Lung microvascular endothelial cell (primary cell): ENCODE measurements around the gene MEGF9. TPM values are rescaled to one million over a fixed set of nuclear protein-coding genes. Genes with fewer than 3 reads are reported as not detected.
"Not testable (repeated sequence)": the region's sequence is repeated elsewhere in the genome, so short reads cannot be mapped to it uniquely, and the experiment has no call there.

Source experiments
- DNase-seq, 2 donors: peaks; one replicate each; pipeline versions ENCODE4 v3.0.0 to v3.0.0-alpha.2; 2010; ENCODE audit warnings: low read depth in 2 of 2
- total RNA-seq: library from RNA; depleted of rRNA; stranded (reverse); fragments of >200 nt; gene quantifications from 2 replicates; pipeline ENCODE4 v1.2.1, GENCODE V29; 2014

Gene MEGF9
- 4.8 and 5.4 TPM in 2 replicates for total RNA-seq

DNA sequence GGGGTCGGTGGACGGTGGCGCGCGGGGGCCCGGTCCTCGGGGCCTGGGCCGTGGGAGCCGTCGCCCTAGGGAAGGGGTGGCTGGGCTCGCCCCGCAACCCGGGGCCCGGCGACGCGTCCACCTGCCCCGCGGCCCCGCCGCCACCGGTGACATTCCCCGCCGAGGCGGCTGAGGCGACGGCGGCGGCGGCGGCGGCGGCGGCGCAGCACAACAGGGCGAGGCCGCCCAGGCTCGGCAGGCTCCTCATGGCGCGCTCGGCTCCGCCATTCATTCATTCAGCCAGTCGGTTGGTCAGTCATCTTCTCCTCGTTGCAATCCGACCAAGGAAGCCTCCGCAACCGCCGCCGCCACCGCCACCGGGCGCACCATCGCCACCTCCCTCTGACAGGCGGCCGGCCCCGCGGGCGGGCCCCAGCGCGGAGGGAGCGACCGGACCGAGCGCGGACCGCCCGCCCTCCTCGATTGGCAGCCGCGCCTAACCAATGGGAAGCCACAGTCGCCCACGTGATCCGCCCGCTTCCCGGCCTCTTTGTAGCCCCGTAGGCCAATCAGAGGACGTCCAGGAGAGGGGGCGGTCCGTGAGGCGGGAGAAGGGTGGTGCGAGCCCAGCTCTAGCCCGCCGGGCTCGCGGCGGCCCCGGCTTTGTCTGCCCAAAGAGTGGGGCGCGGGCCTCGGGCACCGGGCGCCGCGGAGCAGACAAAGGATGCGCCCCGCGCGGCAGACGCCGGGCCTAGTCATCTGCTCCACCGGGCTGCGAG is at the start of gene MEGF9:
Gene MEGF9 (minus strand): TSS at position 383 of the 758 bp plus-strand sequence. CDS start 112 bp downstream, at position 271.
- DNase-seq: peak; percentile 98 to 99

DNA sequence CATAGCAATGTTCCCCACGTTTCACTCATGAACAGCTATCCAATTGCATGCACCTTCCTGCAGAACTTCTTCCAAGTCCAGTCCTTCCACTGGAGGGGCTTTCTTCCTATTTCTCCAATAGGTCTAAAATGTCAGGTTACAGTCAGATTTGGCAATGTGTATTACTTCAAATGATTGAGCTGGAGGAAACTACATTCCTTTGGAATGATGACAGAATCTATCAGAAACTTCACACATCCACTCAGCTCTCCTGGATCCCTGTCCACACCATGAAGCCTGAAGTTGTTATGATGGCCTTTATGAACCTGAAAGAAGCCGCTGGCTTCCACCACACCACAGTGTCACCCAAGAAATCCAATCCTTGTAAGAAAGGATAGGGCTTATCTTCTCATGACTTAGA is 46.7 kb upstream of the MEGF9 start:
- DNase-seq: no peak

DNA sequence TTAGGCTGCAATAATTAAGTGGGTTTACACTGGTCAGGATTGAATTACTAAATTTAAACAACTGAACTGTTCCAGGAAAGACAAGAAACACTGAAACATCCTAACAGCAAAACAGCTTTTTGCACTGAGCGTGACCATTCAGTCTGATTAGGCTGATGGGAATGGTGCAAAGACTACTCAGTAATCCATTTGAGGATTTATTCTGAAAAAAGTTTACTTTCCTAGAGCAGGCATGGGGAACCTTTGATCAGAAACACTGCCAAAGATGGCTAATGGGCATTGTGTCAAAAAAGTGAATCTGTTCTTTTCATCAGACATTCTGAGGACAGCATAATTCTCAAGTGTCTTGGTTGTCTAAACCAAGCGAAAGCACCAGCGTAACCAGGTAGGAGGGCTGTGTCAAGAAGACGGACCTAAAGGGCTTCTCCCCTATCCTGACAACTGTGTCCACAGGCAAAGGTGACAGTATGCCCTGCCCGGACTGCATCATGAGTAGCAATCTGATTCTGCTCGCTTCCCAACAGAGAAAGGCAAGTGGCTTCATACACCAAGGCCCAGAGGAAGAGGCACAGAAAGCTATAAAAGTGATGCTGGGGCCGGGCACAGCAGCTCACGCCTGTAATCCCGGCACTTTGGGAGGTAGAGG is 45.6 kb upstream of the MEGF9 start:
- no peak for DNase-seq

DNA sequence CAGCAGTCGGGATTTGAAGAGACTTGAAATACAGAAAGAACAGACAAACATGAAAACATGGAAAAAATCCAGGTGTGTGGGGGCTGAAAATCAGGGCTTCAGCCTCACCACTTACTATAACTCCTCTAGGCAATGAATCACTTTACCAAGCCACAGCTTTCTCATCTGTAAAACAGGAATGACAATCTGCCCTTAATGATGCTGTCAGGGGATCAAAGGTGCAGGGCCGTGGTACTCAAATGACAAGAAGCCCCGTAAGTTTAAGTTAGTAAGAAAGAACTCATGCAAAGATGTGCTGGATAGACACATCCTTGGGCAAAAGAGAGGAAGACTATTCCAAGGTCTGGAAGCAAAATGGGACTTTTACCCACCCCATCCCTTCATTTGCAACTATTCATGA is 44.3 kb upstream of the MEGF9 start:
- DNase-seq: no peak

DNA sequence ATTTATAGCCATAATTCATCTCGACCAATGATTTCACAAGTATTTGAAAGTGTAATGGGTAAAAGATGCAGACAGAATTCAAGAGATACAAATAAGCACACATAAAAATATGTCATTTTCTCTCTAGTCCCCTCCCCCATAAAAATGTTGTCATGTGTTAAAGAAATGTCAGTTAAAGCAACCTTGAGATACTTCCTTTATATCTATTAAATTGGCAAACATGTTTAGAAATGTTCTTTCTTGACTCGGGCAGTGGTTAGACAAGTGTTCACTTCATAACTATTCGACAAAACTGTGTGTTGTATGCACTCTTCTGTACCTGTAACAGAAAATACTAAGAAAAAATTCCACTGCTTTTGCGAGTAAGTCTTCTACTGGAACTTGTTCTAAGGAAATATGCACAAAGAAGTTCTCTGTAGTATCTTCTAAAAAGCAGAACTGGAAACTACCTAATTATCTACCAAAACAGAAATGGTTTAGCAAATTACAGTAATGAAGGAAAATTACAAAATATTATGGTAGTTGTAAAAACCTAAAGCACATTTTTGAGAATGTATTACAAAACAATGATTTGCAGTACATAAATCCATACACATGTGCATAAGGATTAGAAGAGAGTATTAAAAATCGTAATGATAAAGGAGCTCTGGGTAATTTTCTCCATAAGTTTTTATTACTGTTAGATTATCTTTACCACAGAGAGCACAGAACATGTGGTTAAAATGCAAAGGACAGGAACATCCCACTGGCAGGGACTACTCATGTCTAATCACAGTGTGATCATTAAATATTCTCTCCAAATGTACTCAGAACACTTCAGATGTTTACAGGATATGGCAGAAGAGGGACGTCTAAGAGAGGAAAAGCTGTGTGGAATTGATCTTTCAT is 43.0 kb upstream of the MEGF9 start:
- DNase-seq: no peak

DNA sequence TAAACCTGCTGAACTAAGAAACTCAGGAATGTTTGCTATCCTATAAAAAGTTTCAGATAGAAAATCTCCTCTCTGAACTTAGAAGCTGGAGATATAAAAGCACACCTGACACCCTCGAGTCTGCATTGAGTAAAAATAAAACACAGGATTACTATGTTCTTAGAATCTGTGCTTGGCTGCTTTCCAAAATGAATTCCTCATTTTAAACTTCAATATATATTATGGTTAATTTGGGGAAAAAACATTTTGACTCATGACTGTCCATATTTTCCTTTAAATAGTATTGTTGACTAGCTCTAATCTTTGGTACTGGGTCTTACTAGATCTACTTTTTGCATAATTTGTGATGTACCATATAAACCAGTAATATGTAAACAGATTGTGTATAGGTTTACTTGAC is 42.3 kb upstream of the MEGF9 start:
- no peak for DNase-seq

DNA sequence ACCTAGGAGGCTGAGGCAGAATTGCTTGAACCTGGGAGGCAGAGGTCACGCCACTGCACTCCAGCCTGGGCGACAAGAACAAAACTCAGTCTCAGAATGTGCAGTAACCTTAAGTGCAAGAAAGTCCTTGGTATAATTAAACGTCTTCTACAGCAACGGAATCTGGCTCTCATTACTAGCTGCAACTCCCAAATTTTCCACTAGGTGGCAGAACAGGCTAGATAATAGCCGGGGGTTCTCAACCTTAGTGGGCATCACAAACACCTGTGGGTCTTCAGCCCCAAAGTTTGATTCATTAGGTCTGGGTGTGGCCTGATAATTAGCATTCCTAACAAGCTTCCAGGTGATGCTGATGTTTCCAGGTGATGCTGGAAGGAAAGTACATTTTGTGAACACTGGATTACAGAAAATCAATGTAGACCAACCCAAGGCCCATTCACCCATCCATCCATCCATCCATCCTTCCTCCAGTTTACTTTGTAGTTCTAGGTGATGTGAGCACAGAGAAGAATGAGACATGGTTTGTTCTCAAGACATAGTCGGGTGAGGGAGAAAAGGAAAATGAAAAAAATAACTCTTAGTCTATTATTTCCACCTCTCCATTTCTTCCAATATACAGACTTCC is 41.7 kb upstream of the MEGF9 start:
- peak; percentile 45 to 59 for DNase-seq

DNA sequence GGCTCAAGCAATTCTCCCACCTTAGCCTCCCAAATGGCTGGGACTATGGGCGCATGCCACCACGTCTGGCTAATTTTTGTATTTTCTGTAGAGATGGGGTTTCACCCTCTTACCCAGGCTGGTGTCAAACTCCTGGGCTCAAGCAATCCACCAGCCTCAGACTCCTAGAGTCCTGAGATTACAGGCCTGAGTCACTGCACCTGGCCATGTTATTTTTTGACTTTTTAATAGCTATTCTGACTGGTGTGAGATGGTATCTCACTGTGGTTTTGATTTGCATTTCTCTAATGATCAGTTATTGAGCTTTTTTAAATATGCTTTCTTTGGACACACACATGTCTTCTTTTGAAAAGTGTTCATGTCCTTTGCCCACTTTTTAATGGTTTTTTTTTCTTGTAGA is 40.8 kb upstream of the MEGF9 start:
- DNase-seq: no peak

DNA sequence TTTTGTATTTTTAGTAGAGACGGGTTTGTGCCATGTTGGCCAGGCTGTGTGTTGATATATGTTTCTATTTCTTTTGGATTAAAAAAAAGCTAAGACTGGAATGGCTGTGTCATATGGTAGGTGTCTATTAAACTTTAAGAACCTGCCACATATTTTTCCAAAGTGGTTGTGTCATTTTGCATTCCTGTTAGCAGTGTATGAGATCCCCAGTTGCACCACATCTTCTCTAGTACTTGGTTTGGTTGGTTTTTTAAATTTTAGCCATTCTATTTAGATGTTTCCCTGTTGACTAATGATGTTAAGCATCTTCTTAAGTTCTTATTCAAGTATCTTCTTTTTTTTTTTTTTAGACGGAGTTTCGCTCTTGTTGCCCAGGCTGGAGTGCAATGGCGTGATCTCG is 36.2 kb upstream of the MEGF9 start:
- no peak for DNase-seq

DNA sequence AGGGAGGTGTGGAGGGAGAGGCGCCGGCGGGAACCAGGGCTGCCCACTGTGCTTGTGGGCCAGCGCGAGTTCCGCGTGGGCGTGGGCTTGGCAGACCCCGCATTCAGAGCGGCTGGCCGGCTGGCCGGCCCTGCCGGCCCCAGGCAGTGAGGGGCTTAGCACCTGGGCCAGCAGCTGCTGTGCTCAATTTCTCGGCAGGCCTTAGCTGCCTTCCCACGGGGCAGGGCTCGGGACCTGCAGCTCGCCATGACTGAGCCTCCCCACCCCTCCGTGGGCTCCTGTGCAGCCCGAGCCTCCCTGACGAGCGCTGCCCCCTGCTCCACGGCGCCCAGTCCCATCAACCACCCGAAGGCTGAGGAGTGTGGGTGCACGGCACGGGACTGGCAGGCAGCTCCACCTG is 32.1 kb upstream of the MEGF9 start:
- DNase-seq: not testable (repeated sequence)

DNA sequence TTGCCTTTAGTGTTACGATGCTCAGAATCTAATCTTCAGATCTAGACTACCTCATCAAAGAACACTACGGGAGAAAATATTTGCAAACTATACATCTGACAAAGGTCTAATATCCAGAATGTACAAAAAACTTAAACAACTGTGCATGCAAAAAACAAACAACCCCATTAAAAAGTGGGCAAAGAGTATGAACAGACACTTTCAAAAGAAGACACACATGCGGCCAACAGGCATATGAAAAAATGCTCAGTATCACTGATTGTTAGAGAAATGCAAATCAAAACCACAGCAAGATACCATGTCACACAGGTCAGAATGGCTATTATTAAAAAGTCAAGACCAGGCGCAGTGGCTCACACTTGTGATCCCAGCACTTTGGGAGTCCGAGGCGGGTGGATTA is 31.0 kb upstream of the MEGF9 start:
- no peak for DNase-seq

DNA sequence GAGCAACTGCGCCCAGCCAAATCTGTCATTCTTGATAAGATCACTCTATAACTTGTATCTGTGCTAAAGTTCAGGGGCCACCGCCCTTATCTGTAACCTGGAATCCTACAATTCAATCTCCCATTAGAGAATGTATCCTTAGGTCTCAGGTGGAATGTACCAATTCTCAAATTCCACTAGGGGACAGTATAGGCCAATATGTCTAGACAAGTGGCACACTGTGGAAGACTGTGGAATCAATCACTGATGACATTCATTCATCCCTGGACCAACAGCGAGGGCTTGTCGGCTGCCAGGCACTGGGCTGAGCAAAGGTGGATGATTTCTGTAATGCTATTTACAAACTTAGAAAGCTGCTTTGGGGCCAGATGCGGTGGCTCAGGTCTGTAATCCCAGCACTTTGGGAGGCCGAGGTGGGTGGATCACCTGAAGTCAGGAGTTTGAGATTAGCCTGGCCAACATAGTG is 28.7 kb upstream of the MEGF9 start:
- peak; percentile 63 to 67 for DNase-seq

DNA sequence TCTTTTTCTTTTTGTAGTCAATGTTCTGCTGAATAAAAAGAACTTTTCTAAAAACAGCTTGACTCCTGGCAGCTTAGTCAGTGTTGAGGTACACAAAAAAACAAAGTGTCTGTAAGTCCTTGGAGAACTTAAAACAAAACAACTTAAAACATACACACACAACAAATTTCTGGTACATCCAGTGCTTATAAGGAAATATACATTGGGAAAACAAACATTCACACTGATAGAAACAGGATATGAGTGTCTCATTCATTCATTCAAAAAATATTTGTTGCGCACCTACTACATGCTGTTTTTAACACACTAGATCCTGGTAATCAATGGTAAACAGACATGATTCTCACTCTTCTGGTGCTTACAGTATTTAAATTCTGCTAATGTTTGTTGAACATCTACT is 27.4 kb upstream of the MEGF9 start:
- DNase-seq: peak in 1 of 2 donors; percentile 11

DNA sequence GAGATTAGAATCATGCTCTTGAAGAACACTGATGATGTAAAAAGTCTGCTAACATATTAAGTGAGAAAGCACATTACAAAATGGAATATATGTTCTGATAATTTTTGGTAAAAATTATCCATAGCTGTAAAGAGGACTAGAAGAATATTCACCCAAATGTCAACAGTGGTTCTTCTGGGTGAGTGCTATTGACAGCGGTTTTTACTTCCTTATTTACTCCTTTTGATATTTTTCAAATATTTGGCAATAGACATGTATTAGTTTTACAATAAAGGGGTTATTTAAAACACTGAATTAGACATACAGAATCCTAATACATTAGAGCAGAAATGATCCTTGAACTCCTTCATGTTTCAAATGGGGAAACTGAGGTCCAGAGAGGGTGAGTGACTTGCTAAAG is 26.9 kb upstream of the MEGF9 start:
- DNase-seq: no peak

DNA sequence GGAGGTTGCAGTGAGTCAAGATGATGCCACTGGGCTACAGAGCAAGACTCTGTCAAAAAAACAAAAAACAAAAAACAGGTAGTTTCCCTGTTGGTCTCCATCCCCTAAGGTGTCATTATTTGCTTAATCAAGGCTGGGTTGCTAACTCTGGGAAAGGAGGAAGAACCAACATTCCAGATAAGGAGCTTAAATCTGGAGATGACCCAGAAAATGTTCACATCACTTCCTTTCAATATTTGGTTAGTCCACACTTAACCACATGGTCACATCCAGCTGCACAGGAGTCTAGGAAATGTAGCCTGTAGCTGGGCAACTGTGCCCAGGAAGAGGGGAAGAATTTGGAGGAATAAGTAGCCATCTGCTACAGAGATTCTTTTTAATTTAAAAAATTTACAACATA is 25.9 kb upstream of the MEGF9 start:
- peak in 1 of 2 donors; percentile 44 for DNase-seq

DNA sequence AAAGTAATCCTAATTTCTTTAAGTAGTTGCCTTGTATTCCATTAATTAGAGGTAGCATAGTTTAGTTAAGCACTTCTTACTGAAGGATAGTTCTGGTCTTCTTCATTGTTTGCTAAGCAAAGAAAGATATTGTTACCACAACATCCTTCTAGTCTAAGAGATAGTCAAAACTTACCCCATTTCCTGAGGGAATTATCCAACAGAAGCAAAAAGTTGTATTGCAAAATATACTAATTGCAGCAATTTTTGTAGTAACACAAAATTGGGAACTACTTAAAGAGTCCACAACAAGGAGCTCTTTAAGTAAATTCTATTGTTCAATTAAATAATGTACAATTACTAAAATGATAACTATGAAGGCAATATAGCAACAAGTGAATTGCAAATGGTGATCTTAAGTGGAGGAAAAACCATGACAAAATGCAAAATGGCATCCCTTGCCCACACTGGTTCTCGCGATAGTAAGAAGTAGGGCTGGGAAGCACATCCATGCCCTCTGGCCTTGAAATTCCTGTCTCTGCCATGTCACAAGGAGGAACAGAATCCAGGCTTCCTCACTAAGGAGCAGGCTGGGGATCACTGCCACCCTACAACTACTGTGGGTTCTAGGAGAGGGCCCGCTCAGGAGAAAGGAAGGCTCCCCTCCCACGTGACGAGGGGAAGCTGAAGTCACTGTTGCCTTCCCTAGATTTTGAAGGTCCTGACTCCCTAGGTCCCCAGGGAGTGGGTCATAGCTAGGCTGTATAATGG is 23.3 kb upstream of the MEGF9 start:
- no peak for DNase-seq

DNA sequence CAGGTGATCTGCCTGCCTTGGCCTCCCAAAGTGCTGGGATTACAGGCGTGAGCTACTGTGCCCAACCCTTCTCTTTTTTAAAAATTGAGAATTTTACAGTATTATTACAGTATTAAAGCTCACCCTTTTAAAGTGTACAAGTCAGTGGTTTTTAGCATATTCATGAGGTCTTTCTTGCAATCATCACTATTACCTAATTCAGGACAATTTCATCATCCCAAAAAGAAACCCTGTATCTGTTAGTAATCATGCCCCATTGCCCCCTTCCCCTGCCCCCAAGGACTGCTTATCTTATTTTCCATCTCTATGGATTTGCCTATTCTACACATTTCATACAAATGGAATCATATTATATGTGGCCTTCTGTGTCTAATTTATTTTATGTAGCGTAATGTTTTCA is 22.6 kb upstream of the MEGF9 start:
- no peak for DNase-seq

DNA sequence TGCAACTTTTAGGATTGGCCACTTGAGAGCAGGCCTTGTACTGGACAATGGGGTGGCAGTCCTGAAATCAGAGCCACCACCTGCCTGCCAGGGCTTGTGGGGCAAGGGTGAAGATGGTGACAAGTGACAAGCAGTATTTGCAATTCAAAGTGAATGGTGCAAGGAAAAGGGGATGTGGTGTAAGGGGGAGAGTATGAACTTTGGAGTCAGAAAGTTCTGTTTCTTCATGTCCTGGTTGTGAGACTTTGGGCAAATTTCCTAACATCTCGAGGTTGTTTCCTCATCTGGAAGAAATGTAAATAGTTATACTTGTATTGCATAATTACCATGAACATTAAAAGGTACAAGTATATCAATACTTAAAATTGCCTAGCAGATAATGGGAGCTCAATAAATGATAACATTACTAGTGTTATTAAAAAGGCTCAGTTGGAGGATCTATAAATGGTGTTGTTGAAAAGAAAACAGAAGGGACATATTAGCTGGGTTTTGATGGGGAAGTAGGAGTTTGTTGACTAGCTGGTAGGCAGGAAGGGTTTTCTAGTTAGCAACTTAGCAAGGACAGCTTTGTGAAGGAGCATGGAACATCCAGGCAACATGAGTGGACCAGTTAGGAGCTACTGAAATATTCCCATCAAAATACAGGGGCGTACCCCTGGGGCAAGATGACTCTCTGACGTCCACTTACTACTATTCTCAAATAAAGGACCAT is 21.3 kb upstream of the MEGF9 start:
- DNase-seq: no peak

DNA sequence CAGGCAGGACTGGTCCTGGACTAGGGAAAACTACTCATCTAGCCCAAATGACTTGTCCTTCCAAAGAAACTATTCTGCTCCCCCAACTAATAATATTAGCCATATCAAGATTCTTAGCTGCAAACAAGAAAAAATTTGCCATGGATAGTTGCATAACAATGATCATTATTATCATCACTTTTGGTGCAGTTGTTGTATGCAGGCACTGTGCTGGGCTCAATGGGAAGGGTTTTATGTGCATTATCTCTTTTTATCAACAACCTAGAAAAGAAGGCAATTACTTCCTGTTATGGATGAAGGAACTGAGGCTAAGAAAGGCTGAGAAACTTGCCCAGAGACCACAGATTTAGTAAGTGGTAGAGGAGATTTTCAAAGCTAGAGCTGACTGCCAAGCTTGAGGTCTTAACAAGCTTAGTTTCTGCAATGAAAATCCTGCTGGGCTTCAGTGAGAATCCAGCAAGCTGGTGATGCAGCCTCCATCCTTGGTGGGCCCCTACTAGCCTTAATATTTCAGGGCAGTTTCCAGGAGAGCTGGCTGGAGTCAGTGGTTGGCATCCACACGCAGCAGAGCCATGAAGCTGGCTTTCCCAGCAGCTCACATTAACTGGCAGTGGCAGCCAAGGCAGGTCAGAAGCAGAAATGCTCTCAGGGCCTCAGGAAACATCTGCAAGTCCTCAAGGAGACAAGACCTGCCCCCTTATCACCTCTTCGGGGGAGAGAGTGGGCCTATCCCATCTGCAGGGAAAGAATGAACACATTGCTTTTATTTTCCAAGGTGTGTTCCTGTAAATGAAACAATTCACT is 20.5 kb upstream of the MEGF9 start:
- DNase-seq: peak in 1 of 2 donors; percentile 55
